ENCODE data around the gene GPR157.
A peak's percentile ranks its signal among the peaks of the same experiment; 100 is the strongest.
"Not testable (repeated sequence)": the region's sequence is repeated elsewhere in the genome, so short reads cannot be mapped to it uniquely, and the experiment has no call there.

Gene GPR157

GRCh38 chr1:9099555-9099954 lies 29.3 kb downstream of the GPR157 start:
- no peak overlapping the region for H3K27ac ChIP-seq (ENCODE audit: low read depth, low read length)
- H3K23ac ChIP-seq (ENCODE audit: low read length), result no peak overlapping the region
- H3K4me2 ChIP-seq (ENCODE audit: low read length), result no peak overlapping the region
- H3K79me1 ChIP-seq (ENCODE audit: low read length), result no peaks in the 10 kb centered on the region
- no peak overlapping the region for H3K4ac ChIP-seq (ENCODE audit: low read depth, low read length)
- H3K79me2 ChIP-seq (ENCODE audit: control insufficient read depth, insufficient read depth, low read length, poor library complexity), result no peaks in the 10 kb centered on the region
- WGBS (ENCODE audit: extremely low coverage, insufficient coverage, insufficient read length), result no CpG with 5 or more reads among the region's 7 CpGs
- H3K27me3 ChIP-seq (ENCODE audit: insufficient read depth, low read length), result no peaks in the 10 kb centered on the region
- no peak overlapping the region for H3K9ac ChIP-seq (ENCODE audit: low read length)
- H4K91ac ChIP-seq (ENCODE audit: low read depth, low read length), result no peak overlapping the region
- no peak overlapping the region for H2BK5ac ChIP-seq (ENCODE audit: low read depth, low read length, poor library complexity)
- H3K36me3 ChIP-seq (ENCODE audit: control insufficient read depth in 1 of 2, insufficient read depth in 2 of 2, low read length in 2 of 2), result peaks cover 6 to 14% of the 10 kb centered on the region in 2 experiments
- no peak overlapping the region for H3K18ac ChIP-seq (ENCODE audit: low read length)
- no peak overlapping the region for H3K4me3 ChIP-seq (ENCODE audit: low read depth, low read length)
- no peak overlapping the region for H3K14ac ChIP-seq (ENCODE audit: low read length)
- H2BK12ac ChIP-seq (ENCODE audit: low read length), result no peak overlapping the region
- H3K9me3 ChIP-seq (ENCODE audit: insufficient read depth, low read depth, low read length), result peaks cover 2% of the 10 kb centered on the region
- no peak overlapping the region for H2BK120ac ChIP-seq (ENCODE audit: insufficient read depth, low read length, poor library complexity)
- DNase-seq, result no peak
- H2AFZ ChIP-seq (ENCODE audit: insufficient read depth, low read length, poor library complexity), result no peak overlapping the region
- no peak overlapping the region for H2AK5ac ChIP-seq (ENCODE audit: low read length)
- H3K4me1 ChIP-seq (ENCODE audit: control insufficient read depth in 1 of 2, insufficient read depth in 2 of 2, low read length in 2 of 2), result no peaks in the 10 kb centered on the region
- H4K8ac ChIP-seq (ENCODE audit: low read depth, low read length), result no peak overlapping the region
- H4K12ac ChIP-seq (ENCODE audit: low read depth, low read length), result no peak overlapping the region

- WGBS (ENCODE audit: extremely low coverage, insufficient coverage, insufficient read length), result no CpG with 5 or more reads among the region's 13 CpGs
- Histone ChIP-seq H3K27me3 (ENCODE audit: insufficient read depth, low read length) (no peaks in the 10 kb centered on the region), H3K23ac (ENCODE audit: low read length) (no peak overlapping the region), H3K27ac (ENCODE audit: low read depth, low read length) (no peak overlapping the region), H4K12ac (ENCODE audit: low read depth, low read length) (no peak overlapping the region), H3K79me2 (ENCODE audit: control insufficient read depth, insufficient read depth, low read length, poor library complexity) (no peaks in the 10 kb centered on the region), H3K9me3 (ENCODE audit: insufficient read depth, low read depth, low read length) (peaks cover 2% of the 10 kb centered on the region), H4K91ac (ENCODE audit: low read depth, low read length) (no peak overlapping the region), H3K4me1 (ENCODE audit: control insufficient read depth in 1 of 2, insufficient read depth in 2 of 2, low read length in 2 of 2) (no peaks in the 10 kb centered on the region), H2BK5ac (ENCODE audit: low read depth, low read length, poor library complexity) (no peak overlapping the region), H2AK5ac (ENCODE audit: low read length) (no peak overlapping the region), H2AFZ (ENCODE audit: insufficient read depth, low read length, poor library complexity) (no peak overlapping the region), H3K9ac (ENCODE audit: low read length) (no peak overlapping the region), H3K14ac (ENCODE audit: low read length) (no peak overlapping the region), H3K79me1 (ENCODE audit: low read length) (no peaks in the 10 kb centered on the region), H2BK120ac (ENCODE audit: insufficient read depth, low read length, poor library complexity) (no peak overlapping the region), H3K36me3 (ENCODE audit: control insufficient read depth in 1 of 2, insufficient read depth in 2 of 2, low read length in 2 of 2) (peaks cover 0 to 2% of the 10 kb centered on the region in 2 experiments), H3K4me2 (ENCODE audit: low read length) (no peak overlapping the region), H3K4ac (ENCODE audit: low read depth, low read length) (no peak overlapping the region), H3K18ac (ENCODE audit: low read length) (no peak overlapping the region), H3K4me3 (ENCODE audit: low read depth, low read length) (no peak overlapping the region), H2BK12ac (ENCODE audit: low read length) (no peak overlapping the region), H4K8ac (ENCODE audit: low read depth, low read length) (no peak overlapping the region)
- DNase-seq, result no peak
Measured at GRCh38 chr1:9097947-9098705, 30.8 kb downstream of the GPR157 start.

GRCh38 chr1:9095818-9096217 lies 33.1 kb downstream of the GPR157 start:
- Histone ChIP-seq H3K4me1 (ENCODE audit: control insufficient read depth in 1 of 2, insufficient read depth in 2 of 2, low read length in 2 of 2) (no peaks in the 10 kb centered on the region), H2AK5ac (ENCODE audit: low read length) (no peak overlapping the region), H4K91ac (ENCODE audit: low read depth, low read length) (no peak overlapping the region), H3K27ac (ENCODE audit: low read depth, low read length) (no peak overlapping the region), H3K4me3 (ENCODE audit: low read depth, low read length) (no peak overlapping the region), H3K9ac (ENCODE audit: low read length) (no peak overlapping the region), H3K14ac (ENCODE audit: low read length) (no peak overlapping the region), H3K27me3 (ENCODE audit: insufficient read depth, low read length) (no peaks in the 10 kb centered on the region), H3K23ac (ENCODE audit: low read length) (no peak overlapping the region), H3K18ac (ENCODE audit: low read length) (no peak overlapping the region), H4K8ac (ENCODE audit: low read depth, low read length) (no peak overlapping the region), H4K12ac (ENCODE audit: low read depth, low read length) (no peak overlapping the region), H2BK5ac (ENCODE audit: low read depth, low read length, poor library complexity) (no peak overlapping the region), H3K79me2 (ENCODE audit: control insufficient read depth, insufficient read depth, low read length, poor library complexity) (no peaks in the 10 kb centered on the region), H3K79me1 (ENCODE audit: low read length) (no peaks in the 10 kb centered on the region), H3K9me3 (ENCODE audit: insufficient read depth, low read depth, low read length) (peaks cover 4% of the 10 kb centered on the region), H3K4me2 (ENCODE audit: low read length) (no peak overlapping the region), H3K4ac (ENCODE audit: low read depth, low read length) (no peak overlapping the region), H2BK12ac (ENCODE audit: low read length) (no peak overlapping the region), H2BK120ac (ENCODE audit: insufficient read depth, low read length, poor library complexity) (no peak overlapping the region), H2AFZ (ENCODE audit: insufficient read depth, low read length, poor library complexity) (no peak overlapping the region), H3K36me3 (ENCODE audit: control insufficient read depth in 1 of 2, insufficient read depth in 2 of 2, low read length in 2 of 2) (no peaks in the 10 kb centered on the region)
- DNase-seq, result no peak
- WGBS (ENCODE audit: extremely low coverage, insufficient coverage, insufficient read length), result no CpG with 5 or more reads among the region's 2 CpGs

- not testable (repeated sequence) for H3K79me1 ChIP-seq (ENCODE audit: low read length); H4K8ac ChIP-seq (ENCODE audit: low read depth, low read length); H3K4me3 ChIP-seq (ENCODE audit: low read depth, low read length); H3K14ac ChIP-seq (ENCODE audit: low read length); H2BK12ac ChIP-seq (ENCODE audit: low read length); H3K27me3 ChIP-seq (ENCODE audit: insufficient read depth, low read length); H2BK5ac ChIP-seq (ENCODE audit: low read depth, low read length, poor library complexity); H3K9ac ChIP-seq (ENCODE audit: low read length); H3K27ac ChIP-seq (ENCODE audit: low read depth, low read length); H3K36me3 ChIP-seq (ENCODE audit: control insufficient read depth in 1 of 2, insufficient read depth in 2 of 2, low read length in 2 of 2); H3K9me3 ChIP-seq (ENCODE audit: insufficient read depth, low read depth, low read length); H3K4ac ChIP-seq (ENCODE audit: low read depth, low read length); H3K4me1 ChIP-seq (ENCODE audit: control insufficient read depth in 1 of 2, insufficient read depth in 2 of 2, low read length in 2 of 2); H3K18ac ChIP-seq (ENCODE audit: low read length); H3K4me2 ChIP-seq (ENCODE audit: low read length); H3K23ac ChIP-seq (ENCODE audit: low read length); H2AFZ ChIP-seq (ENCODE audit: insufficient read depth, low read length, poor library complexity); H4K91ac ChIP-seq (ENCODE audit: low read depth, low read length); H3K79me2 ChIP-seq (ENCODE audit: control insufficient read depth, insufficient read depth, low read length, poor library complexity); H2BK120ac ChIP-seq (ENCODE audit: insufficient read depth, low read length, poor library complexity); H4K12ac ChIP-seq (ENCODE audit: low read depth, low read length); H2AK5ac ChIP-seq (ENCODE audit: low read length)
- peak in 1 of 2 donors; percentile 31 for DNase-seq
- WGBS (ENCODE audit: extremely low coverage, insufficient coverage, insufficient read length), result no CpG with 5 or more reads among the region's 18 CpGs
Measured at GRCh38 chr1:9093996-9094595, 34.8 kb downstream of the GPR157 start.
